Thymus (tissue), 11 donors: ENCODE results near the gene S100A7A. TPM values are rescaled to one million over a fixed set of nuclear protein-coding genes. Genes with fewer than 3 reads are reported as not detected.
"Not testable (repeated sequence)": the region's sequence is repeated elsewhere in the genome, so short reads cannot be mapped to it uniquely, and the experiment has no call there.

Source experiments
- DNase-seq, 9 donors: peaks; one replicate each; pipeline ENCODE4 v3.0.0-alpha.2; 2013; ENCODE audit warnings: low spot score in 9 of 9, low read depth in 6 of 9, missing footprints in 1 of 9
- H3K27ac ChIP-seq, 2 donors: one replicate each; pipeline ENCODE4 v1.5.1; 2013; ENCODE audit warnings: control low read depth in 1 of 2, low read depth in 1 of 2, low read length in 1 of 2, mild to moderate bottlenecking in 1 of 2, moderate library complexity in 1 of 2
- H3K27me3 ChIP-seq, 2 donors: one replicate each; pipeline ENCODE4 v1.5.1; 2013; ENCODE audit warnings: low read length in 1 of 2; ENCODE audit not compliant: control insufficient read depth in 2 of 2, insufficient read depth in 1 of 2
- H3K36me3 ChIP-seq, 2 donors: one replicate each; pipeline ENCODE4 v1.5.1; 2013; ENCODE audit warnings: low read length in 1 of 2, mild to moderate bottlenecking in 1 of 2, moderate library complexity in 1 of 2; ENCODE audit not compliant: control insufficient read depth in 2 of 2, insufficient read depth in 2 of 2
- H3K4me1 ChIP-seq, 2 donors: one replicate each; pipeline ENCODE4 v1.5.1; 2013; ENCODE audit warnings: low read length in 2 of 2; ENCODE audit not compliant: control insufficient read depth in 2 of 2, insufficient read depth in 2 of 2
- H3K4me3 ChIP-seq, 2 donors: one replicate each; pipeline ENCODE4 v1.5.1; 2013; ENCODE audit warnings: low read length in 2 of 2, control low read depth in 1 of 2, mild to moderate bottlenecking in 1 of 2
- H3K9me3 ChIP-seq, 2 donors: one replicate each; pipeline ENCODE4 v1.5.1; 2013; ENCODE audit warnings: low read length in 1 of 2, mild to moderate bottlenecking in 1 of 2; ENCODE audit not compliant: control insufficient read depth in 2 of 2, insufficient read depth in 1 of 2
- WGBS: extraction: QIAGEN DNeasy Blood & Tissue Kit; methylation state at CpG from one replicate; pipeline ENCODE4 v1.1.7; 2013; 5-methylcytosine and 5-hydroxymethylcytosine counted together
- polyA plus RNA-seq: library from polyadenylated mRNA; stranded (reverse); fragments of 200-250 nt; gene quantifications from one replicate; pipeline ENCODE4 v1.2.3, GENCODE V29; 2013
- total RNA-seq: library from RNA; stranded (reverse); fragments of 120-200 nt; gene quantifications from one replicate; pipeline ENCODE4 v1.2.4, GENCODE V29; 2013
- donor health status: healthy.

Gene S100A7A
- total and polyA plus RNA-seq, 2 donors: 0.30 TPM; not detected in 1

- Histone ChIP-seq H3K4me1 (no peaks in the 10 kb centered on the region), H3K27me3 (no peaks in the 10 kb centered on the region), H3K36me3 (no peaks in the 10 kb centered on the region), H3K4me3 (no peak overlapping the region), H3K9me3 (peaks cover 0 to 5% of the 10 kb centered on the region in 2 donors), H3K27ac (no peak overlapping the region)
- DNase-seq: no peak
- 87% methylated on average over 7 of the region's 7 CpGs for WGBS
These were observed 22.3 kb downstream of the S100A7A start for GRCh38 chr1:153438599-153438998.

DNA sequence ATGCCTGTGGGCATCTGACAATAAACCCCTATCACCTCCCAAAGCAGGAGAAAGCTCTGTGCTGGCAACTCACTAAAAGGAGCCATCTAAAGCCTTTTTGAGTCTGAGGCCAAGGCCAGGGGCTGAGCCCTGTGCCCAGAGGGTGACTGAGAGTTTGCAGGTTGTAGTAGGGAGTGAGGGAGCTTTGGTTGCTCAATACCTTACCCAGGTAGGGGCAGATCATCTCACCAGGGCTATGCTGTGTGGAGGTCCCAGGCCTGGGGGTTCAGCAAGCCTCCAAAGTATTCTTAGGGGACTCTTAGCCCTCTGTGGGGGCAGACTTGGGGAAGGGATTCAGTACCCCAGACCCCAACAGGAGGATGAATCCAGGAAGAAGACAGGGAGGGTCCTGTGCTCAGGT lies 23.0 kb downstream of the S100A7A start:
- no peak overlapping the region for H3K27ac ChIP-seq
- peaks cover 0 to 6% of the 10 kb centered on the region in 2 donors for H3K9me3 ChIP-seq
- H3K4me1 ChIP-seq: no peaks in the 10 kb centered on the region
- no peaks in the 10 kb centered on the region for H3K27me3 ChIP-seq
- H3K36me3 ChIP-seq: no peaks in the 10 kb centered on the region
- no peak overlapping the region for H3K4me3 ChIP-seq
- DNase-seq: no peak

DNA sequence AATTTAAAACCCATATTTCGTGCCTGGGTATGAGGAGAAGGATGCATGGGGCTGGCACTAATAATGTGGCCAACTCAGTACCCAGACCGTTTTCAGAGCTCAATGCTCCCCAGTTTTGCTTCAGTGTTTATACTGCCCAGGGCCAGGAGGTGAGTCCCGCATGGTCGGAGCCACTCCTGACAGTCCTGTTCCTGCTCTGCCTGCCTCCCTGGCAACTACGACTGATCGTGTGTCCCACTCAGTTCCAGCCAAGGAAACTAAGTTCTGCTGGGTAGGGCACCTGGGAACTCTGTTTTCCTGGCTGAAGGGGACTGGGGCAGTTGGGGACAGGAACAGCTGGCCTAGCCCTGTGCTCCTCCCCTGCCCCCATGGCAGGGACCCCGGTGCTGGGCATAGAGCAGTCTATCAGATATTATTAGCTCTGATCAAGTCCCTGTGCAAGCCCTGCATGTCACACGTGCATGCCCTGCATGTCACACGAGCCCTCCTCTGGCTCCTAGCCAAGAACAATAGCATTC lies 25.0 kb downstream of the S100A7A start:
- Histone ChIP-seq H3K36me3 (no peaks in the 10 kb centered on the region), H3K27ac (no peak overlapping the region), H3K27me3 (no peaks in the 10 kb centered on the region), H3K4me1 (no peaks in the 10 kb centered on the region), H3K9me3 (peaks cover 0 to 6% of the 10 kb centered on the region in 2 donors), H3K4me3 (no peak overlapping the region)
- WGBS: 78% methylated on average over 9 of the region's 9 CpGs
- no peak for DNase-seq

DNA sequence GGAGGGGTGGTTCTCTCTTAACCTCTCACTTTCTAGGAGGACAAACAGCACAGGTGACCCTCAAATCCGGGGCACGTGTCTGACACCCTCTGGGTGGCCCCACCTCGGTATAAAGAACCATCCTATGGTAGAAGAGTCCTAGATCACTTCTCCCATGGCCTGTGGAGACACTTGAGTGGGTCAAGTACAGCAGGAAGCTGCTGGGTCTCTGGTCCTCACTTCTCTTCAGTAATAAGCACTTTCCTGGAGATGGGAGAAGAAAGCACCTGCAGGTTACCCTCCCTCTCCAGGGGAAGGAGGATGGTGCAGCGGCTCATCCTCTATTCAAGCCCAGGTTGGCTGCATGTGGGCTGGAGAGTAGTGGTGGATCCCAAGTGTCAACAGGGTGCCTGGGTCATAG lies 27.2 kb downstream of the S100A7A start:
- no peak overlapping the region for H3K27ac ChIP-seq
- H3K27me3 ChIP-seq: no peaks in the 10 kb centered on the region
- no peak for DNase-seq
- 68% methylated on average over 4 of the region's 4 CpGs for WGBS
- H3K4me1 ChIP-seq: no peaks in the 10 kb centered on the region
- peaks cover 0 to 6% of the 10 kb centered on the region in 2 donors for H3K9me3 ChIP-seq
- H3K36me3 ChIP-seq: no peaks in the 10 kb centered on the region
- no peak overlapping the region for H3K4me3 ChIP-seq

- Histone ChIP-seq H3K9me3 (peaks cover 0 to 6% of the 10 kb centered on the region in 2 donors), H3K4me3 (no peak overlapping the region), H3K36me3 (no peaks in the 10 kb centered on the region), H3K27me3 (no peaks in the 10 kb centered on the region), H3K4me1 (no peaks in the 10 kb centered on the region), H3K27ac (no peak overlapping the region)
- no peak for DNase-seq
- 83% methylated on average over 5 of the region's 5 CpGs for WGBS
These were observed 27.8 kb downstream of the S100A7A start for GRCh38 chr1:153444078-153444477.

GRCh38 chr1:153447498-153448170 lies 31.3 kb downstream of the S100A7A start:
- Histone ChIP-seq H3K9me3 (peaks cover 0 to 6% of the 10 kb centered on the region in 2 donors), H3K4me3 (no peak overlapping the region), H3K36me3 (no peaks in the 10 kb centered on the region), H3K4me1 (no peaks in the 10 kb centered on the region), H3K27ac (no peak overlapping the region), H3K27me3 (no peaks in the 10 kb centered on the region)
- 96% methylated on average over 1 of the region's 1 CpG for WGBS
- no peak for DNase-seq

DNA sequence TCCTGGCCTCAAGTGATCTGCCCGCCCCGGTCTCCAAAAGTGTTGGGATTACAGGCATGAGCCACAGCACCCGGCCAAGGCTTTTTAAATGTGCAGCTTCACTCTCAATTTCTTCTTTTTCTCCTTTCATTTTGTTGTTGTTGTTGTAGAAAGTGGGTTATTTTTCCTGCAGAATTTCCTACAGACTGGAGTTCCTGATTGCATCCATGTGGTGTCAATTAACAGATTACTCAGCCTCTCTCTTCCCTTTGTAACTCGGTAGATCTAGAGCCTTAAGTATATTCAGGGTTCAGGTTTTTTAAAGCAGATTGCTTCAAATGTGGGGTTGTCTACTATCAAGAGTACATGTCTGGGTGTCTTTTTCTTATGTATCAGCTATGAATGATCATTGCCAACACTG lies 32.5 kb downstream of the S100A7A start:
- not testable (repeated sequence) for H3K4me1 ChIP-seq, DNase-seq, H3K36me3 ChIP-seq, H3K27ac ChIP-seq, H3K4me3 ChIP-seq, H3K27me3 ChIP-seq, H3K9me3 ChIP-seq
- 90% methylated on average over 4 of the region's 4 CpGs for WGBS

DNA sequence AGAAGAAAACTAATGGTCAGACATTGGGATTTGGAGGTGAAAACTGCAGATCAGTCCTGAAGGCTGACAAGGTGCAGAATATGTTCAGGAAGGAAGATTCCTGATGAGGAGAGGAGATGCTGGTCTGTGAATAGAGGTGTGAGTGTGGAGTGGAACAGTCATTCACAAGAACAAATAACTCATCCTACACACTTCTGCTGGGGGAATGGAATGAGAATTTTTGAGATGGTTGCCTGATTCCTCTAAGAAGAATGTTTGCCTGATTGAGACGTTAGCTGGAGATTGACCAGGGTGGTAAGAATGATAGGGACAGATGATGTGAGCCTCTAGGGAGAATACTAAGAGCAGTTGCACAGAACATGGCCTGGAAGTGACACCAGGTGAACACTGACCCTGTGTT lies 40.1 kb downstream of the S100A7A start:
- 82% methylated on average over 1 of the region's 1 CpG for WGBS
- no peak for DNase-seq
- H3K4me1 ChIP-seq: no peaks in the 10 kb centered on the region
- H3K27ac ChIP-seq: no peak overlapping the region
- no peaks in the 10 kb centered on the region for H3K9me3 ChIP-seq
- no peaks in the 10 kb centered on the region for H3K36me3 ChIP-seq
- H3K27me3 ChIP-seq: no peaks in the 10 kb centered on the region
- no peak overlapping the region for H3K4me3 ChIP-seq

DNA sequence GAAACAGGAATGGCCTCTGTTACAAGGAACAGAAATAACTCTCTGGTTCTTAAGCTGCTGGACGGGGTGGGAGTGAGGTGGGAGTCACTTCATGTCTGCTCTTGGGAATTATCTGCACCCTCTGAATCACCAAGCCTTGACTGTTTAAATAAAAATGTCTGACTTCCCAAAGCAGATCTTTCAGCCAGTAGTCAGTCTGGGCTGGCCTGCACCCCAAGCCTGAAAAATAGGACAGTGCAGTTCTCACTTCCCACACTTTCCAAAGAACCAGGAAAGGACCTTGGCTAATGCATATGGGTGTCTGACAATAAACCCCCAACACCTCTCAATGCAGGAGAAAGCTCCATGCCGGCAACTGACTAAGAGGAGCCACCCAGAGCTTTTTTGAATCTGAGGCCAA lies 43.3 kb downstream of the S100A7A start:
- no peak for DNase-seq
- Histone ChIP-seq H3K9me3 (no peaks in the 10 kb centered on the region), H3K36me3 (no peaks in the 10 kb centered on the region), H3K27me3 (no peaks in the 10 kb centered on the region), H3K27ac (no peak overlapping the region), H3K4me3 (no peak overlapping the region), H3K4me1 (no peaks in the 10 kb centered on the region)
- 90% methylated on average over 2 of the region's 2 CpGs for WGBS
